ENCODE data around the gene MROH2A. TPM values are rescaled to one million over a fixed set of nuclear protein-coding genes. Genes with fewer than 3 reads are reported as not detected.
"Not testable (repeated sequence)": the region's sequence is repeated elsewhere in the genome, so short reads cannot be mapped to it uniquely, and the experiment has no call there.

Gene MROH2A
- not detected for total RNA-seq
- polyA plus RNA-seq = not detected
- total RNA-seq = not detected

- ChIA-PET POLR2A (no interaction called here), CTCF (no interaction called here)
- no peak within 1 kb of the TSS for H3K27ac Mint-ChIP-seq
- no peaks in the 10 kb centered on the region for H3K27me3 ChIP-seq (ENCODE audit: control insufficient read depth in 2 of 2, insufficient read depth in 2 of 2, low read length in 2 of 2)
- H3K27ac ChIP-seq (ENCODE audit: low read depth, low read length) = no peak within 1 kb of the TSS
- H3K36me3 ChIP-seq (ENCODE audit: control insufficient read depth in 2 of 3, insufficient read depth in 3 of 3, low read length in 3 of 3) = no peaks in the 10 kb centered on the region
- peaks cover 0 to 29% (median 13%) of the 10 kb centered on the region in 11 donors for H3K9me3 Mint-ChIP-seq
- no peak within 1 kb of the TSS for H3K4me3 Mint-ChIP-seq
- H3K4me3 ChIP-seq (ENCODE audit: low read length) = no peak within 1 kb of the TSS
- H3K9me3 ChIP-seq (ENCODE audit: control insufficient read depth in 2 of 3, low read length in 3 of 3) = no peaks in the 10 kb centered on the region
- H3K36me3 Mint-ChIP-seq = peaks cover 0 to 6% (median 0%) of the 10 kb centered on the region in 5 donors
- no peaks in the 10 kb centered on the region for H3K4me1 Mint-ChIP-seq
- peaks cover 12 to 46% (median 33%) of the 10 kb centered on the region in 5 donors for H3K27me3 Mint-ChIP-seq
- intact Hi-C loops (cut with micrococcal nuclease) = no loop called here
- DNase-seq (no peak), ATAC-seq (no peak)
- no peaks in the 10 kb centered on the region for H3K4me1 ChIP-seq (ENCODE audit: control insufficient read depth in 2 of 2, insufficient read depth in 2 of 2, low read length in 2 of 2)
Observed at GRCh38 chr2:233778030-233778429, at the start of gene MROH2A. Gene MROH2A, plus strand, starts transcription at chr2:233778330. Its CDS starts 1,029 bp downstream, at chr2:233779359.

GRCh38 chr2:233728723-233729301 is 49.3 kb upstream of the MROH2A start, which contains the start of gene UGT1A3:
Gene UGT1A3, plus strand, starts transcription at chr2:233729042. Its CDS starts 85 bp downstream, at chr2:233729127.
- no peaks in the 10 kb centered on the region for H3K9me3 ChIP-seq (ENCODE audit: control insufficient read depth in 2 of 3, low read length in 3 of 3)
- Mint-ChIP-seq H3K4me1 (no peaks in the 10 kb centered on the region), H3K36me3 (no peaks in the 10 kb centered on the region), H3K27me3 (peaks cover 0 to 37% (median 14%) of the 10 kb centered on the region in 5 donors), H3K9me3 (peaks cover 0 to 5% (median 0%) of the 10 kb centered on the region in 11 donors), H3K27ac (no peak within 1 kb of the TSS), H3K4me3 (no peak within 1 kb of the TSS)
- no peaks in the 10 kb centered on the region for H3K27me3 ChIP-seq (ENCODE audit: control insufficient read depth in 2 of 2, insufficient read depth in 2 of 2, low read length in 2 of 2)
- H3K27ac ChIP-seq (ENCODE audit: low read depth, low read length) = no peak within 1 kb of the TSS
- H3K4me3 ChIP-seq (ENCODE audit: low read length) = no peak within 1 kb of the TSS
- no peaks in the 10 kb centered on the region for H3K36me3 ChIP-seq (ENCODE audit: control insufficient read depth in 2 of 3, insufficient read depth in 3 of 3, low read length in 3 of 3)
- intact Hi-C loops (cut with micrococcal nuclease) = no loop called here
- ChIA-PET CTCF (no interaction called here), POLR2A (no interaction called here)
- no peaks in the 10 kb centered on the region for H3K4me1 ChIP-seq (ENCODE audit: control insufficient read depth in 2 of 2, insufficient read depth in 2 of 2, low read length in 2 of 2)
- ATAC-seq (no peak), DNase-seq (no peak)

DNA sequence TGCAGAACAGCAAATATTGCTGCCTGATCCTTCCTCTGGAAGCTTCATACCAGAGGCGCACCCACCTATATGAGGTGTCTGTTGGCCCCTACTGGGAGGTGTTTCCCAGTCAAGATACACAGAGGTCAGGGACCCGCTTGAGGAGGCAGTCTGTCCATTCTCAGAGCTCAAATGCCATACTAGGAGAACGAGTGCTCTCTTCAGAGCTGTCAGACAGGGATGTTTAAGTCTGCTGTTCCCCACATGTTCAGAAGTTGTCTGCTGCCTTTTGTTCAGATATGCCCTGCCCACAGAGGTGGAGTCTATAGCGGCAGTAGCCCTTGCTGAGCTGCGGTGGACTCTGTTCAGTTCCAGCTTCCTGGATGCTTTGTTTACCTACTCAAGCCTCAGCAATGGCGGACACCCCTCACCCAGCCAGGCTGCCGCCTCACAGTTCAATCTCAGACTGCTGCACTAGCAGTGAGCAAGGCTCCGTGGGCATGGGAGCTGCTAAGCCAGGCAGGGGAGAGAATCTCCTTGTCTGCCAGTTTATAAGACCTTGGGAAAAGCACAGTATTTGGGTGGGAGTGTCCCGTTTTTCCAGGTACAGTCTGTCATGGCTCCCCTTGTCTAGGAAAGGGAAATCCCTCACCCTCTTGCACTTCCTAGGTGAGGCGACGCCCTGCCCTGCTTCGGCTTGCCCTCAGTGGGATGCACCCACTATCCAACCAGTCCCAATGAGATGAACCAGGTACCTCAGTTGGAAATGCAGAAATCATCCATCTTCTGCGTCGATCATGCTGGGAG is 41.1 kb upstream of the MROH2A start:
- peaks cover 21 to 40% (median 31%) of the 10 kb centered on the region in 5 donors for H3K27me3 Mint-ChIP-seq
- H3K36me3 Mint-ChIP-seq = peaks cover 0 to 11% (median 0%) of the 10 kb centered on the region in 5 donors
- H3K4me1 ChIP-seq (ENCODE audit: control insufficient read depth in 2 of 2, insufficient read depth in 2 of 2, low read length in 2 of 2); H3K9me3 Mint-ChIP-seq; H3K27ac Mint-ChIP-seq; H3K27ac ChIP-seq (ENCODE audit: low read depth, low read length); H3K4me3 ChIP-seq (ENCODE audit: low read length); H3K36me3 ChIP-seq (ENCODE audit: control insufficient read depth in 2 of 3, insufficient read depth in 3 of 3, low read length in 3 of 3); H3K27me3 ChIP-seq (ENCODE audit: control insufficient read depth in 2 of 2, insufficient read depth in 2 of 2, low read length in 2 of 2); DNase-seq; ATAC-seq; intact Hi-C loops (cut with micrococcal nuclease); H3K9me3 ChIP-seq (ENCODE audit: control insufficient read depth in 2 of 3, low read length in 3 of 3); H3K4me1 Mint-ChIP-seq; POLR2A ChIA-PET; H3K4me3 Mint-ChIP-seq: not testable (repeated sequence)
- CTCF ChIA-PET = interaction anchor here (0.6 kb wide), 1 partner anchor 1132 kb away, joined by 6 read pairs; no protein-coding TSS in a partner anchor

GRCh38 chr2:233740870-233741269 is 37.3 kb upstream of the MROH2A start:
- peaks cover 17 to 25% (median 19%) of the 10 kb centered on the region in 5 donors for H3K27me3 Mint-ChIP-seq
- H3K36me3 ChIP-seq (ENCODE audit: control insufficient read depth in 2 of 3, insufficient read depth in 3 of 3, low read length in 3 of 3) = no peaks in the 10 kb centered on the region
- no peak overlapping the region for H3K4me3 Mint-ChIP-seq
- H3K27ac Mint-ChIP-seq = no peak overlapping the region
- H3K4me1 Mint-ChIP-seq = no peaks in the 10 kb centered on the region
- peaks cover 0 to 10% (median 0%) of the 10 kb centered on the region in 11 donors for H3K9me3 Mint-ChIP-seq
- intact Hi-C loops (cut with micrococcal nuclease) = no loop called here
- ChIA-PET CTCF (no interaction called here), POLR2A (no interaction called here)
- H3K27me3 ChIP-seq (ENCODE audit: control insufficient read depth in 2 of 2, insufficient read depth in 2 of 2, low read length in 2 of 2) = no peaks in the 10 kb centered on the region
- H3K9me3 ChIP-seq (ENCODE audit: control insufficient read depth in 2 of 3, low read length in 3 of 3) = no peaks in the 10 kb centered on the region
- H3K4me3 ChIP-seq (ENCODE audit: low read length) = no peak overlapping the region
- no peak overlapping the region for H3K27ac ChIP-seq (ENCODE audit: low read depth, low read length)
- no peaks in the 10 kb centered on the region for H3K4me1 ChIP-seq (ENCODE audit: control insufficient read depth in 2 of 2, insufficient read depth in 2 of 2, low read length in 2 of 2)
- ATAC-seq (no peak), DNase-seq (no peak)
- H3K36me3 Mint-ChIP-seq = peaks cover 0 to 11% (median 0%) of the 10 kb centered on the region in 5 donors

- Mint-ChIP-seq H3K9me3 (no peaks in the 10 kb centered on the region), H3K4me1 (no peaks in the 10 kb centered on the region), H3K4me3 (no peak overlapping the region), H3K27me3 (peaks cover 11 to 28% (median 20%) of the 10 kb centered on the region in 5 donors), H3K36me3 (no peaks in the 10 kb centered on the region), H3K27ac (no peak overlapping the region)
- Histone ChIP-seq H3K27ac (ENCODE audit: low read depth, low read length) (no peak overlapping the region), H3K9me3 (ENCODE audit: control insufficient read depth in 2 of 3, low read length in 3 of 3) (no peaks in the 10 kb centered on the region), H3K27me3 (ENCODE audit: control insufficient read depth in 2 of 2, insufficient read depth in 2 of 2, low read length in 2 of 2) (no peaks in the 10 kb centered on the region), H3K36me3 (ENCODE audit: control insufficient read depth in 2 of 3, insufficient read depth in 3 of 3, low read length in 3 of 3) (no peaks in the 10 kb centered on the region), H3K4me1 (ENCODE audit: control insufficient read depth in 2 of 2, insufficient read depth in 2 of 2, low read length in 2 of 2) (no peaks in the 10 kb centered on the region), H3K4me3 (ENCODE audit: low read length) (no peak overlapping the region)
- intact Hi-C loops (cut with micrococcal nuclease) = no loop called here
- DNase-seq = no peak
- ATAC-seq = no peak
- ChIA-PET CTCF (no interaction called here), POLR2A (no interaction called here)
Observed at GRCh38 chr2:233743464-233744259, 34.5 kb upstream of the MROH2A start.

GRCh38 chr2:233745073-233745755 is 32.9 kb upstream of the MROH2A start:
- peaks cover 6 to 39% (median 25%) of the 10 kb centered on the region in 5 donors for H3K27me3 Mint-ChIP-seq
- CTCF ChIA-PET = no interaction called here
- no peak for ATAC-seq

More at GRCh38 chr2:233745073-233745755, 32.9 kb upstream of the MROH2A start:
- Mint-ChIP-seq H3K27ac (no peak overlapping the region), H3K9me3 (peaks cover 0 to 7% (median 4%) of the 10 kb centered on the region in 11 donors), H3K4me3 (no peak overlapping the region), H3K4me1 (no peaks in the 10 kb centered on the region), H3K36me3 (peaks cover 0 to 5% (median 0%) of the 10 kb centered on the region in 5 donors)
- no peaks in the 10 kb centered on the region for H3K36me3 ChIP-seq (ENCODE audit: control insufficient read depth in 2 of 3, insufficient read depth in 3 of 3, low read length in 3 of 3)
- H3K4me1 ChIP-seq (ENCODE audit: control insufficient read depth in 2 of 2, insufficient read depth in 2 of 2, low read length in 2 of 2) = no peaks in the 10 kb centered on the region
- H3K27ac ChIP-seq (ENCODE audit: low read depth, low read length) = no peak overlapping the region
- no peak for DNase-seq
- intact Hi-C loops (cut with micrococcal nuclease) = no loop called here
- POLR2A ChIA-PET = no interaction called here
- H3K27me3 ChIP-seq (ENCODE audit: control insufficient read depth in 2 of 2, insufficient read depth in 2 of 2, low read length in 2 of 2) = no peaks in the 10 kb centered on the region
- H3K4me3 ChIP-seq (ENCODE audit: low read length) = no peak overlapping the region
- H3K9me3 ChIP-seq (ENCODE audit: control insufficient read depth in 2 of 3, low read length in 3 of 3) = no peaks in the 10 kb centered on the region
